ENCODE results near the gene LMO4.

DNA sequence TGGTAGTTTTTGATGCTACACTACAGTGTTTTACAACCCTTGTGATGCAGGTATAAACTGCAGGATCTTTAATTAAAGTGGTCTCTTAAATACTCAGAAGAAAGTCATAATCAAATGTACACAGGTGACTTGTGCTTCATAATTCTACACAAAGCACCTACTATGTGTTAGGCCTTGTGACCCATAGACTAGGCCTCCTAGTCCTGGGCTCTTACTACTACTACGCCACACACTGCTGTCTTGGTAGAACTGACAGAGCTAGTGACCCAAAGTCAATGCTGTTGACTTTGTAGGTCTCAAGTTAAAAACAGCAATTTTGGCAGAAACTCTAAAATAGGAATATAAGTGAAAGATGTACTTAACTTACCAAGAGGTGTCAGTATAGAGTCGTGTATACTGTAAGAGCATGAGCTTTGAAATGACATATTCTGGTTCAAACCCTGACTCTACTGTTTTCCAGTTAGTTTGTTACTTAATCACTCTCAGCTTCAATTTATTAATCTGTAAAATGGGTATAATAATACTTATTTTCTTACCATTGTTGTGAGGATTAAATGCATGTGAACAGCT lies 48.6 kb upstream of the LMO4 start:
- TF ChIP-seq NFIC (IDR thresholded peaks at IDR 0.05), result no peak
- no peak for TF ChIP-seq RAD21 (IDR thresholded peaks at IDR 0.05; ENCODE audit: low read depth)
- TF ChIP-seq FOXM1 (IDR thresholded peaks at IDR 0.05; ENCODE audit: borderline replicate concordance, low read depth), result no peak
- no peak for TF ChIP-seq TAF1 (IDR thresholded peaks at IDR 0.05; ENCODE audit: low read depth)
- TF ChIP-seq CEBPB (IDR thresholded peaks at IDR 0.05), result no peak
- TF ChIP-seq EP300 (IDR thresholded peaks at IDR 0.05; ENCODE audit: borderline replicate concordance), result no peak
- TF ChIP-seq TCF12 (IDR thresholded peaks at IDR 0.05; ENCODE audit: low read depth), result no peak
- TF ChIP-seq YY1 (IDR thresholded peaks at IDR 0.05; ENCODE audit: low read depth), result no peak
- TF ChIP-seq, protein P1, sequence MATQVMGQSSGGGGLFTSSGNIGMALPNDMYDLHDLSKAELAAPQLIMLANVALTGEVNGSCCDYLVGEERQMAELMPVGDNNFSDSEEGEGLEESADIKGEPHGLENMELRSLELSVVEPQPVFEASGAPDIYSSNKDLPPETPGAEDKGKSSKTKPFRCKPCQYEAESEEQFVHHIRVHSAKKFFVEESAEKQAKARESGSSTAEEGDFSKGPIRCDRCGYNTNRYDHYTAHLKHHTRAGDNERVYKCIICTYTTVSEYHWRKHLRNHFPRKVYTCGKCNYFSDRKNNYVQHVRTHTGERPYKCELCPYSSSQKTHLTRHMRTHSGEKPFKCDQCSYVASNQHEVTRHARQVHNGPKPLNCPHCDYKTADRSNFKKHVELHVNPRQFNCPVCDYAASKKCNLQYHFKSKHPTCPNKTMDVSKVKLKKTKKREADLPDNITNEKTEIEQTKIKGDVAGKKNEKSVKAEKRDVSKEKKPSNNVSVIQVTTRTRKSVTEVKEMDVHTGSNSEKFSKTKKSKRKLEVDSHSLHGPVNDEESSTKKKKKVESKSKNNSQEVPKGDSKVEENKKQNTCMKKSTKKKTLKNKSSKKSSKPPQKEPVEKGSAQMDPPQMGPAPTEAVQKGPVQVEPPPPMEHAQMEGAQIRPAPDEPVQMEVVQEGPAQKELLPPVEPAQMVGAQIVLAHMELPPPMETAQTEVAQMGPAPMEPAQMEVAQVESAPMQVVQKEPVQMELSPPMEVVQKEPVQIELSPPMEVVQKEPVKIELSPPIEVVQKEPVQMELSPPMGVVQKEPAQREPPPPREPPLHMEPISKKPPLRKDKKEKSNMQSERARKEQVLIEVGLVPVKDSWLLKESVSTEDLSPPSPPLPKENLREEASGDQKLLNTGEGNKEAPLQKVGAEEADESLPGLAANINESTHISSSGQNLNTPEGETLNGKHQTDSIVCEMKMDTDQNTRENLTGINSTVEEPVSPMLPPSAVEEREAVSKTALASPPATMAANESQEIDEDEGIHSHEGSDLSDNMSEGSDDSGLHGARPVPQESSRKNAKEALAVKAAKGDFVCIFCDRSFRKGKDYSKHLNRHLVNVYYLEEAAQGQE (IDR thresholded peaks at IDR 0.05; ENCODE audit: low read depth), result no peak
- no peak for TF ChIP-seq TEAD4 (IDR thresholded peaks at IDR 0.05)
- no peak for TF ChIP-seq EGR1 (IDR thresholded peaks at IDR 0.05)
- no peak for TF ChIP-seq ZBTB7A (IDR thresholded peaks at IDR 0.05; ENCODE audit: low read depth)
- TF ChIP-seq, protein P2, sequence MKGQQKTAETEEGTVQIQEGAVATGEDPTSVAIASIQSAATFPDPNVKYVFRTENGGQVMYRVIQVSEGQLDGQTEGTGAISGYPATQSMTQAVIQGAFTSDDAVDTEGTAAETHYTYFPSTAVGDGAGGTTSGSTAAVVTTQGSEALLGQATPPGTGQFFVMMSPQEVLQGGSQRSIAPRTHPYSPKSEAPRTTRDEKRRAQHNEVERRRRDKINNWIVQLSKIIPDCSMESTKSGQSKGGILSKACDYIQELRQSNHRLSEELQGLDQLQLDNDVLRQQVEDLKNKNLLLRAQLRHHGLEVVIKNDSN (IDR thresholded peaks at IDR 0.05), result no peak
- TF ChIP-seq, protein P3, sequence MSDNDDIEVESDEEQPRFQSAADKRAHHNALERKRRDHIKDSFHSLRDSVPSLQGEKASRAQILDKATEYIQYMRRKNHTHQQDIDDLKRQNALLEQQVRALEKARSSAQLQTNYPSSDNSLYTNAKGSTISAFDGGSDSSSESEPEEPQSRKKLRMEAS (IDR thresholded peaks at IDR 0.05), result no peak
